Adrenal gland (tissue), 12 donors: ENCODE data around the gene CC2D1A. TPM values are rescaled to one million over a fixed set of nuclear protein-coding genes. Genes with fewer than 3 reads are reported as not detected.

Source experiments
- DNase-seq, 7 donors: peaks; one replicate each; pipeline ENCODE4 v3.0.0-alpha.2; 2019 to 2020
- H3K27ac ChIP-seq, 5 donors: fragments of 200-600 bp; sonication (generic) in 4 of 5; 1 replicate in 3 of 5; 2 replicates in 2 of 5; pipeline versions ENCODE4 v1.5.1 to v1.8.0; 2016 to 2020; ENCODE audit warnings: mild to moderate bottlenecking in 1 of 5
- H3K27me3 ChIP-seq: fragments of 200-600 bp; 2 replicates; pipeline ENCODE4 v1.8.0; 2021
- H3K36me3 ChIP-seq, 2 donors: fragments of 200-600 bp; replicated peaks in 1 of 2; 1 replicate in 1 of 2; 2 replicates in 1 of 2; pipeline versions ENCODE4 v1.5.1 to v1.8.0; 2018 to 2022
- H3K4me1 ChIP-seq, 2 donors: fragments of 200-600 bp; replicated peaks in 1 of 2; 1 replicate in 1 of 2; 2 replicates in 1 of 2; pipeline versions ENCODE4 v1.5.1 to v1.8.0; 2018 to 2021
- H3K4me3 ChIP-seq, 4 donors: fragments of 200-600 bp; sonication (generic) in 3 of 4; one replicate each; pipeline ENCODE4 v1.5.1; 2016 to 2018
- H3K9me3 ChIP-seq, 3 donors: fragments of 200-600 bp; sonication (generic) in 1 of 3; replicated peaks in 1 of 3; 1 replicate in 2 of 3; 2 replicates in 1 of 3; pipeline versions ENCODE4 v1.5.1 to v1.8.0; 2016 to 2021
- POLR2A ChIP-seq, 2 donors: fragments of 450-650 bp; IDR thresholded peaks; one replicate each; pipeline ENCODE4 v1.6.1; 2017; ENCODE audit warnings: antibody characterized with exemption in 2 of 2, mild to moderate bottlenecking in 2 of 2, moderate library complexity in 1 of 2
- WGBS, 4 donors: extraction: QIAGEN DNeasy Blood & Tissue Kit in 2 of 4; methylation state at CpG; one replicate each; pipeline versions ENCODE4 v1.1.5 to v1.1.7; 2013 to 2017; 5-methylcytosine and 5-hydroxymethylcytosine counted together
- intact Hi-C, 2 donors: fragments of 100-400 bp; cut with DNase I; formaldehyde crosslinking; loops; one replicate each; pipeline versions ENCODE4 v1.14.1 to v1.15.0; 2022 to 2023
- microRNA counts, 2 donors: library from miRNA; unstranded; fragments of <30 nt; microRNA quantifications; one replicate each; lab custom pipeline; 2016
- microRNA-seq, 3 donors: library from miRNA; unstranded; fragments of <30 nt; microRNA quantifications; one replicate each; pipeline ENCODE4, GENCODE V29; 2017 to 2020
- polyA plus RNA-seq, 3 donors: library from polyadenylated mRNA; stranded (reverse); fragments of 200-250 nt in 2 of 3; fragments of 350-450 nt in 1 of 3; fragmentation: Illumina TruSeq in 1 of 3; extraction: RNeasy Lipid Tissue Mini Kit (QIAGEN cat#74804) in 1 of 3; gene quantifications; one replicate each; pipeline ENCODE4 v1.2.3, GENCODE V29; 2013 to 2014
- small RNA-seq, 2 donors: library from RNA; depleted of rRNA; stranded (forward); fragments of <200 nt; gene quantifications; one replicate each; pipeline ENCODE3, GENCODE V24; 2016
- total RNA-seq, 9 donors: library from RNA; depleted of rRNA in 4 of 9; stranded (reverse); fragments of >200 nt in 4 of 9; fragments of 120-200 nt in 1 of 9; fragmentation: NEBNext Ultra II Directional in 1 of 9; extraction: Animal tissue kit (Norgen Biotek cat#: 25700) in 1 of 9; gene quantifications; one replicate each; pipeline versions ENCODE4 v1.1.0 to v1.2.4, GENCODE V29; 2013 to 2023
- TF ChIP-seq, protein P1 (sequence below), 6 experiments: fragments of 450-650 bp in 4 of 6; fragments of 200-600 bp in 2 of 6; sonication (generic) in 1 of 6; IDR thresholded peaks; 1 replicate in 5 of 6; 2 replicates in 1 of 6; pipeline versions ENCODE4 v1.5.1 to v1.8.0; 2016 to 2021; ENCODE audit warnings: antibody characterized with exemption in 6 of 6, mild to moderate bottlenecking in 2 of 6, moderate library complexity in 1 of 6
- donor health status: healthy with polysubstance abuse.
- donor health status: Bipolar disorder and iron deficiency.
- donor health status: DM: yes; HTN: yes; CAD: no.
- donor health status: DM: no; HTN: no; CAD: no.
- donor health status: DM: no; HTN: no; CAD: no.
- donor health status: DM: yes; HTN: yes; CAD: no.

Gene CC2D1A
- total and polyA plus RNA-seq, 12 donors, result 9.0 to 125 (median 31.1) TPM

DNA sequence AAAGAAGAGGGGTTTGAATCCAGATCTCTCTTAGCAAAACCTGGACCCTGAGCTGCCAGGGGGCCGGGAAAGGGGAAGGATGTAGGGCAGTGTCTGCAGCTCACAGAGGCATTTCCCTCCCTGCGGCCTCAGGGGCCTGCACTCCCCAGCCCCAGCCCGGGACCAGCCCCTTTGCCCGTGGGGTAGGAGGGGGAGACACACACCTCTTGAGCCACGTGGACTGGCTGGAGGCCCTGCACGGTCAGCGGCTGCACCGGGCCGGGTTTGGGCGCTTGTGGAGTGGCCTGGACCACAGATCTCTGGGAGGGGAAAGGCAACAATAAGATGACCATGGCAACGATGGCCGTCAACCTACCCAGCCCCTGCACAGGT lies 73.2 kb downstream of the CC2D1A start:
- peak overlapping the region in 2 of 4 donors; percentile 22 to 74 for H3K4me3 ChIP-seq
- no peaks in the 10 kb centered on the region for H3K9me3 ChIP-seq
- TF ChIP-seq, protein P1, sequence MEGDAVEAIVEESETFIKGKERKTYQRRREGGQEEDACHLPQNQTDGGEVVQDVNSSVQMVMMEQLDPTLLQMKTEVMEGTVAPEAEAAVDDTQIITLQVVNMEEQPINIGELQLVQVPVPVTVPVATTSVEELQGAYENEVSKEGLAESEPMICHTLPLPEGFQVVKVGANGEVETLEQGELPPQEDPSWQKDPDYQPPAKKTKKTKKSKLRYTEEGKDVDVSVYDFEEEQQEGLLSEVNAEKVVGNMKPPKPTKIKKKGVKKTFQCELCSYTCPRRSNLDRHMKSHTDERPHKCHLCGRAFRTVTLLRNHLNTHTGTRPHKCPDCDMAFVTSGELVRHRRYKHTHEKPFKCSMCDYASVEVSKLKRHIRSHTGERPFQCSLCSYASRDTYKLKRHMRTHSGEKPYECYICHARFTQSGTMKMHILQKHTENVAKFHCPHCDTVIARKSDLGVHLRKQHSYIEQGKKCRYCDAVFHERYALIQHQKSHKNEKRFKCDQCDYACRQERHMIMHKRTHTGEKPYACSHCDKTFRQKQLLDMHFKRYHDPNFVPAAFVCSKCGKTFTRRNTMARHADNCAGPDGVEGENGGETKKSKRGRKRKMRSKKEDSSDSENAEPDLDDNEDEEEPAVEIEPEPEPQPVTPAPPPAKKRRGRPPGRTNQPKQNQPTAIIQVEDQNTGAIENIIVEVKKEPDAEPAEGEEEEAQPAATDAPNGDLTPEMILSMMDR (IDR thresholded peaks at IDR 0.05), result no peak
- TF ChIP-seq POLR2A (IDR thresholded peaks at IDR 0.05), result no peak
- peak overlapping the region in 3 of 5 donors; percentile 7 to 66 (median 59) for H3K27ac ChIP-seq
- 18 to 37% (median 31%) methylated on average over 3 to 12 of the region's 12 CpGs for WGBS, 4 donors
- no peak for DNase-seq
- intact Hi-C loops, result no loop called here
- H3K27me3 ChIP-seq, result no peaks in the 10 kb centered on the region
- H3K36me3 ChIP-seq, result peaks cover 0 to 3% of the 10 kb centered on the region in 2 donors
- peaks cover 9% of the 10 kb centered on the region in 2 donors for H3K4me1 ChIP-seq

DNA sequence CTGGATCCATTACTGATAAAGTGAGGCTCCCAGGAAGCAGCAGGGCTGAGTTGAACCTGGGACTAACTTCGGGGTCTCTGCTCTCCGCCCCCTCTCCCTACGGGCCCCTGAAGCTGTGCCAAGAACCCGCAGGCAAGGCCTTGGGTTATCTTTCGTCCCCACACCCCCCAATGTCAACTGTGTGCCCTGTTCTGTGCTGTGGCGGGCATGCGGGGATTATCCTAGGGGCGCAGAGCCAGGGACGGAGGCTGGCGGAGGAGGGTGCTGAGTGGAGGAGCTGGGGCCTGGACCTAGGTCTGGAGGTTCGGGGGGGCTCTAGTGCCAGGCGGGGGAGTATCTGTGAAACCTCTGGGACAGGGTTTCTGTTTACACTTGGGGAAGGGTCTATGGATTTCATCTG lies 73.7 kb downstream of the CC2D1A start:
- Histone ChIP-seq H3K27me3 (no peaks in the 10 kb centered on the region), H3K27ac (peak overlapping the region in 1 of 5 donors; percentile 59), H3K36me3 (peaks cover 0 to 3% of the 10 kb centered on the region in 2 donors), H3K4me3 (no peak overlapping the region), H3K9me3 (no peaks in the 10 kb centered on the region), H3K4me1 (peaks cover 9% of the 10 kb centered on the region in 2 donors)
- intact Hi-C loops, result no loop called here
- WGBS, 4 donors, result 70 to 80% (median 74%) methylated on average over 11 to 12 of the region's 12 CpGs
- no peak for DNase-seq
- TF ChIP-seq, protein P1 (IDR thresholded peaks at IDR 0.05), result no peak
- TF ChIP-seq POLR2A (IDR thresholded peaks at IDR 0.05), result no peak

DNA sequence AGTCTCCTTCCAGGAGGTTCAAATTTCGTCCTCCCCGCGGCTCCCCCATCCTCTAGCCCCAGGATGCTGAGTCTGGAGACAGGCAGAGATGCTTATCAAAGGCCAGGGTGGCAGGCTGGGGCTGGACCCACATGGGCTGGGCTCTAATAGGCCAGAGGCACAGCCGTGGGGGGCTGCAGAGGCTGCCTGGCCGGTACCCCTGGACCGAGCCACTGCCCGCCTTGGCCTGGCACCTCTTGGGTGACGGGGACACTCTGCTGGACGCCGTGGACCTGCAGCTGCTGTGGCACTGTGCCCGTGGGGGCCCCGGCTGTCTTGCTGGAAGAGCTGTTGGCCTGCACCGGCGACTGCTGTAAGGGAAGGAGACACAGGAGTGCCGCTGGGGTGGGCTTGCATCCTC lies 74.3 kb downstream of the CC2D1A start:
- H3K27me3 ChIP-seq, result no peaks in the 10 kb centered on the region
- no peaks in the 10 kb centered on the region for H3K9me3 ChIP-seq
- peaks cover 0 to under 1% of the 10 kb centered on the region in 2 donors for H3K36me3 ChIP-seq
- no peak for DNase-seq
- TF ChIP-seq, protein P1 (IDR thresholded peaks at IDR 0.05), result no peak
- no peak for TF ChIP-seq POLR2A (IDR thresholded peaks at IDR 0.05)
- H3K4me3 ChIP-seq, result no peak overlapping the region
- WGBS, 4 donors, result 84 to 97% (median 91%) methylated on average over 4 to 15 of the region's 15 CpGs
- intact Hi-C loops, result no loop called here
- H3K27ac ChIP-seq, result no peak overlapping the region
- peaks cover 9% of the 10 kb centered on the region in 2 donors for H3K4me1 ChIP-seq

MicroRNAs within 50 kb of the gene (microRNA counts, 767-probe panel; counts per million panel counts)
- microRNA hsa-miR-181c-5p (lab: Ali Mortazavi, UCI), result 2,395 to 2,836 counts per million in 2 donors

Small RNA genes lying within 50 kb of the gene (microRNA-seq; reads per million reads assigned to microRNA genes)
- gene MIR181C (99.2 to 309 (median 125) reads per million in 3 donors), gene MIR181D (116 to 211 (median 140) reads per million in 3 donors)

Small RNA genes lying within 50 kb of the gene (small RNA-seq; reads per million reads assigned to genes)
- gene MIR181C, result 23.2 to 82.7 reads per million in 2 donors
- 19.1 to 55.1 reads per million in 2 donors for gene MIR181D

Other genes starting within 250 kb of the CC2D1A start
- 10 to 100 TPM; 16.8 to 69.6 (median 42.9) TPM for gene MRI1, start 141.7 kb upstream of the CC2D1A start, total RNA-seq
- gene MRI1, start 141.7 kb upstream of the CC2D1A start, polyA plus RNA-seq, result 10 to 100 TPM; 11.9 to 34.6 (median 20.5) TPM
- 100 to 1,000 TPM in 8 of 9 donors, 10 to 100 TPM in 1; 95.8 to 224 (median 162) TPM for gene C19orf53, start 131.7 kb upstream of the CC2D1A start, total RNA-seq
- gene C19orf53, start 131.7 kb upstream of the CC2D1A start, polyA plus RNA-seq, result 100 to 1,000 TPM; 134 to 459 (median 340) TPM
- gene ZSWIM4, start 110.8 kb upstream of the CC2D1A start, total RNA-seq, result 10 to 100 TPM in 4 of 9 donors, 1 to 10 TPM in 5; 1.3 to 15.4 (median 9.5) TPM
- gene ZSWIM4, start 110.8 kb upstream of the CC2D1A start, polyA plus RNA-seq, result 1 to 10 TPM; 1.7 to 6.4 (median 3.2) TPM
- gene NANOS3, start 29.1 kb upstream of the CC2D1A start, total RNA-seq, result 1 to 10 TPM in 1 of 9 donors, under 1 TPM in 1, not detected in 7; 0.28 to 1.9 TPM
- gene NANOS3, start 29.1 kb upstream of the CC2D1A start, polyA plus RNA-seq, result 1 to 10 TPM in 1 of 3 donors, under 1 TPM in 1, not detected in 1; 0.71 to 1.9 TPM
- gene BRME1, start 84 bp upstream of the CC2D1A start, total RNA-seq, result 1 to 10 TPM in 4 of 9 donors, under 1 TPM in 4, not detected in 1; 0.21 to 1.8 (median 1.2) TPM
- gene BRME1, start 84 bp upstream of the CC2D1A start, polyA plus RNA-seq, result 1 to 10 TPM in 2 of 3 donors, under 1 TPM in 1; 0.26 to 4.5 (median 4.1) TPM
- gene PODNL1, start 32.2 kb downstream of the CC2D1A start, total RNA-seq, result 1 to 10 TPM in 1 of 9 donors, under 1 TPM in 5, not detected in 3; 0.35 to 2.1 (median 0.52) TPM
- gene PODNL1, start 32.2 kb downstream of the CC2D1A start, polyA plus RNA-seq, result 1 to 10 TPM in 2 of 3 donors, under 1 TPM in 1; 0.15 to 1.7 (median 1.1) TPM
- 10 to 100 TPM in 7 of 9 donors, 1 to 10 TPM in 2; 7.6 to 22.8 (median 12.8) TPM for gene DCAF15, start 46.3 kb downstream of the CC2D1A start, total RNA-seq
- 100 to 1,000 TPM in 1 of 3 donors, 10 to 100 TPM in 1, 1 to 10 TPM in 1; 6.7 to 147 (median 54.1) TPM for gene DCAF15, start 46.3 kb downstream of the CC2D1A start, polyA plus RNA-seq
- 10 to 100 TPM in 3 of 9 donors, 1 to 10 TPM in 6; 1.5 to 21.4 (median 7.3) TPM for gene RFX1, start 100.1 kb downstream of the CC2D1A start, total RNA-seq
- gene RFX1, start 100.1 kb downstream of the CC2D1A start, polyA plus RNA-seq, result 10 to 100 TPM in 1 of 3 donors, 1 to 10 TPM in 2; 1.4 to 15.4 (median 6.8) TPM
- not detected for gene RLN3, start 121.9 kb downstream of the CC2D1A start, total RNA-seq
- not detected for gene RLN3, start 121.9 kb downstream of the CC2D1A start, polyA plus RNA-seq
- 1 to 10 TPM; 1.2 to 5.2 (median 3.9) TPM for gene IL27RA, start 125.6 kb downstream of the CC2D1A start, total RNA-seq
- gene IL27RA, start 125.6 kb downstream of the CC2D1A start, polyA plus RNA-seq, result 1 to 10 TPM; 1.6 to 3.6 (median 2.5) TPM
- under 1 TPM in 4 of 9 donors, not detected in 5; 0.22 to 0.76 (median 0.66) TPM for gene PALM3, start 155.9 kb downstream of the CC2D1A start, total RNA-seq
- gene PALM3, start 155.9 kb downstream of the CC2D1A start, polyA plus RNA-seq, result 1 to 10 TPM in 1 of 3 donors, under 1 TPM in 2; 0.18 to 1.9 (median 0.27) TPM
- gene MISP3, start 166.6 kb downstream of the CC2D1A start, total RNA-seq, result 10 to 100 TPM in 2 of 9 donors, 1 to 10 TPM in 6, under 1 TPM in 1; 0.78 to 87.9 (median 2.9) TPM
- 1 to 10 TPM; 1.7 to 9.8 (median 4.0) TPM for gene MISP3, start 166.6 kb downstream of the CC2D1A start, polyA plus RNA-seq
- not detected for gene C19orf67, start 179.6 kb downstream of the CC2D1A start, total RNA-seq
- gene C19orf67, start 179.6 kb downstream of the CC2D1A start, polyA plus RNA-seq, result not detected
- gene SAMD1, start 184.6 kb downstream of the CC2D1A start, total RNA-seq, result 10 to 100 TPM; 13.2 to 40.6 (median 25.9) TPM
- gene SAMD1, start 184.6 kb downstream of the CC2D1A start, polyA plus RNA-seq, result 10 to 100 TPM; 10.0 to 41.9 (median 28.4) TPM
- 100 to 1,000 TPM in 8 of 9 donors, 10 to 100 TPM in 1; 74.1 to 457 (median 135) TPM for gene PRKACA, start 211.6 kb downstream of the CC2D1A start, total RNA-seq
- gene PRKACA, start 211.6 kb downstream of the CC2D1A start, polyA plus RNA-seq, result 100 to 1,000 TPM; 145 to 352 (median 155) TPM
- gene ASF1B, start 230.4 kb downstream of the CC2D1A start, total RNA-seq, result 10 to 100 TPM in 1 of 9 donors, 1 to 10 TPM in 7, under 1 TPM in 1; 0.48 to 17.2 (median 2.4) TPM
- gene ASF1B, start 230.4 kb downstream of the CC2D1A start, polyA plus RNA-seq, result 1 to 10 TPM in 1 of 3 donors, under 1 TPM in 2; 0.72 to 1.6 (median 0.74) TPM